T-helper 1 cell treated with Interleukin-12 subunit alpha and Interleukin-12 subunit beta and Interleukin-4 antibody, amounts not matched to agents 30 ng/mL and 1 ng/mL, for 36 hours (primary cell): Measurements from ENCODE around the gene ADGRA3. TPM values are rescaled to one million over a fixed set of nuclear protein-coding genes. Genes with fewer than 3 reads are reported as not detected.
"Not testable (repeated sequence)": the region's sequence is repeated elsewhere in the genome, so short reads cannot be mapped to it uniquely, and the experiment has no call there.

Experiments
- intact Hi-C: fragments of 100-400 bp; cut with micrococcal nuclease; formaldehyde crosslinking; loops from one replicate; pipeline ENCODE4 v1.15.1; 2024
- total RNA-seq: library from RNA; stranded (reverse); gene quantifications from 2 replicates; pipeline ENCODE4 v1.2.3, GENCODE V29; 2022

The ADGRA3 gene
- total RNA-seq, 1 donor from 2014 or later = 5.1 TPM

DNA sequence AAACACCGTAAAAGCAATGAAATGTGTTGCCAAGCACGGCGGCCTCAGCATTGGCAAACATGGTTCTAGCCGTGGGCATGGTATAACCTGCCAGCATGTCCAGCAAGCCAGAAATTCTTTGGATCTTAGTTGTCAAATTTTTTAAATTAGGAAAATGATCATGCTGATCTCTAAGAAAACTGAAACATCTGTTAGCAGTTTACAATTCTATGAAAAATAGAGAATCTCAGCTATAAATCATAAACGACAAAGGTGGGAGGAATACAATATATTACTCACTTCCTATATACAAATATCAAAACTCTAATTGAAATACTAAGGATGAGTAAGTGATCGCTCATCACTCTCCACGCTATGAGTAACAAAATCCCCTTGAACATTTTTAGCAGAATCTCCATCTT is 130.3 kb downstream of the ADGRA3 start:
- intact Hi-C loops = no loop called here

DNA sequence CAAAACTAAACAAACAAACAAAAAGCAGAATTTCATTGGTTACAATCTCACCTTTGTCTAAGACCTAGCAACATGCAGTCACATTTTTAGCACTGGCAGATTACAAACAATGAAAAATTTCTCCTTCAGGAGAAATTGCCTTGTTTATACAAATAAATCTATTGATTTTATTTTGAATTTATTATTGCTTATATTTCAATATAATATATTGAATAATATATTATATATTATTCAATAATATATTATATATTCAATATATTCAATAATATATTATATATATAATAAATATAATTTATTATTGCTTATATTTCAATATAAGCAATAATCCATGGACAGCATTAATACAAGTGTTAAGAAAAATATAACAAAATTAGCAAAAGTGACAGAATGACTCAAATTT is 131.7 kb downstream of the ADGRA3 start:
- intact Hi-C loops = no loop called here

DNA sequence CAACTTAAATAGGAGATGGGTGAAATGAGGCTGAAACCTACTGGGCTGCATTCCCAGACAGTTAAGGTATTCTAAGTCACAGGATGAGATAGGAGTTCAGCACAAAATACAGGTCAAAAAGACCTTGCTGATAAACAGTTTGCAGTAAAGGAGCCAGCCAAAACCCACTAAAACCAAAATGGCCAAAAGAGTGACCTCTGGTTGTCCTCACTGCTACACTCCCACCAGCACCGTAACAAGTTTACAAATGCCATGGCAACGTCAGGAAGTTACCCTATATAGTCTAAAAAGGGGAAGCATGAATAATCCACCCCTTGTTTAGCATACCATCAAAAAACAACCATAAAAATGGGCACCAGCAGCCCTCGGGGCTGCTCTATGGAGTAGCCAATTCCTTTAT is 133.7 kb downstream of the ADGRA3 start:
- intact Hi-C loops = not testable (repeated sequence)

DNA sequence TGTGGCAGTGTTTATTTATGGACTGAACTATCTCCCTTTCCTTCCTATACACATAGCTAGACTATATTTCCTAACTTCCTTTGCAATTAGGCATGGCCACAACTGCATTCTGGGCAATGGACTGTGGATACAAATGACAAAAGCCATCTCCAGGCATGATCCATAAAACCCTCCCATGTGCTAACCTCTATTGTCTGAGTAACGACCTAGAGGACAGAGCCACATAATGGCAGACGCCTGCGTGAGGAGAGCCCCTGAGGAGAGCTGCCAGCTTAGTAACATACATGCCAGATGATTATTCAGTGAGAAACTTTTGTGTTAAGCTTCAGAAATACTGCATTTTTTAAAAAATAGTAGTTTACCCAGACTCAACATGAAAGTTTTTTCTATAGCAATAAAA is 142.9 kb downstream of the ADGRA3 start:
- intact Hi-C loops = no loop called here

DNA sequence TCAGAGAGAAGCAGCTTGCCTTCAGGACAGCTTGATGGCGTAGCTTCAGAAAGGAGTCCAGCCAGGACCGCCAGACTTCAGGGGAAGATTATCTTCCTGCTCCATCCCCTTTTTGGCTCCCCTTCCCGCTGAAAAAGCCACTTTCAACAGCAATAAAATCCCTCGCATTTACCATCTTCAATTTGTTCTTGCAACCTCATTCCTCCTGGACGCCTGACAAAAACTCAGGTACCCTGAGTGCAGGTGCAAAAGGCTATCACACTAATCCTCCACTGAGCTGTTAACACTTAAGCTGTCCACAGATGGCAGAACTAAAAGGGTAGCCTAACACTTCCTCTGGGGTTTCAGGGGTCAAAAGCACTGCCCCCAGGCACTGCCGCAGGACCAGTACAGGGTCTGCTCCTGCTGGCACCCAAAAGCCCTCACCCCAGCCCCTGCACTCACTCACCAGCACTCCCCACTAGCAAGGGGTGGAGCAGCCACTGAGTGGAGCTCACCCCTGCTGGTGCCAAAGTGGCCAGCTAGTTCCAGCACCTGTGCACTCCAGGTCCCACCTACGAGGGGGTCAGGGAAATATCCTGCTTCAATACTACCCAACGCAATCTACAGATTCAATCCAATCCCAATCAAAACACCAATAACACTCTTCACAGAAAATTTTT is 145.8 kb downstream of the ADGRA3 start:
- intact Hi-C loops = no loop called here

DNA sequence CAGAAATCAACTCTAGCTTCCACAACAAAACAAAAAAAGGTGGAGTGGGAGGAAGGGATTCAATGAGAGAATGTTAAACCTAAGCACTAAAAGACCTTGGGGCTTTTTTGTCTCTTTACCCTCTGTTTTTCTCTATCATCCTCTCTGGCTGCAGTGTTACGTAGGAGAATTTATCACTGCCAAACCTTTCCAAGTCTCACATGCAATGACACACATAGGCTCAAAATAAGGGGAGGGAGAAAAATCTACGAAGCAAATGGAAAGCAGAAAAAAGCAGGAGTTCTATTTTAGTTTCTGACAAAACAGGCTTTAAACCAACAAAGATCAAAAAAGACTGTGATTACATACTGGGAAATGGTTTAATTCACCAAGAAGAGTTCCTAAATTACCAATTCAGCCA is 152.1 kb downstream of the ADGRA3 start:
- intact Hi-C loops = no loop called here

DNA sequence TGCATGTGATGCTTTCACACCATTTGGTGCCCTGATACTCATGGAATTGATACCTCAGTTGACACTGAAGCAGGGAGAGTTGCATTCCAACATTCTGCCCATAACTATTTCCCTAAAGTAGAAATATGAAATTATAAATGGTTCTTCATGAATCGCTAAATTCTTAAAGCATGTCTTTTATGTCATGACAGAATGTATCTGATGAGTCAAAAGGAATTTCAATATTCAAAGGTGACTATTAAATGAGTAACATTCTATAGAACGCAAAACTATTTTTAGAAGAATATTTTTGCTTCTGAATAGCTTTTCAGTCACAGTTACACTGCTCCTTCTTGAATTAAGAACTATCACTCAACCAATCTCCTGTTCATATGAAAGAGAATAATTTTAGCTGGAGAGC is 152.8 kb downstream of the ADGRA3 start:
- intact Hi-C loops = no loop called here

DNA sequence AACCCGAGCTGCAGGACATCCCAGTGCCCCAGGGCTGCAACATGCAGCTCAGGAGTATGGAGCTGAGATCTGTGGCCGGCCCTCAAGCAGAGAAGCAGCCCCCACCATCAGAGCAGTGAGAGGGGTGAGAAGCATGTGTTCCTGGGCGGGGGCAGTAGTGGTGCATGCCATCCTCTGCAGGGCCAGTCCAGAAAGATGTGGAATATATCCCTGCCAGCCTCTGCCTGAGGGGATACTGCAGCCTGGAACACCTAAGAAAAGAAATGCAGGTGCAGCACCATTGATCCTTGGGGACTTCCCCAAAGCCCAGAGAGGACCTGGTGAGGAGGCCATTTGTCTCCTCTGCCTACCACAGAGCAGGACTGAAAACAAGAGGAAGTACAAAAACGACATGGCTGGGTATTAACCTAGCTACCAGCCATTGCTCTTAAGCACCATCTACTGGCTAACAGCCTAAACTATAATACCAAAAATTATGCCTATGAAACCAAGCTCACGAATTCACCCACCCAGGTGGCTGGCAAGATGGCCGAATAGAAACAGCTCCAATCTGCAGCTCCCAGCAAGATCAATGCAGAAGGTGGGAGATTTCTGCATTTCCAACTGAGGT is 158.8 kb downstream of the ADGRA3 start:
- intact Hi-C loops = loop anchor here (1.0 kb wide), 2 partner anchors 32 to 568 kb away; no protein-coding TSS in a partner anchor

DNA sequence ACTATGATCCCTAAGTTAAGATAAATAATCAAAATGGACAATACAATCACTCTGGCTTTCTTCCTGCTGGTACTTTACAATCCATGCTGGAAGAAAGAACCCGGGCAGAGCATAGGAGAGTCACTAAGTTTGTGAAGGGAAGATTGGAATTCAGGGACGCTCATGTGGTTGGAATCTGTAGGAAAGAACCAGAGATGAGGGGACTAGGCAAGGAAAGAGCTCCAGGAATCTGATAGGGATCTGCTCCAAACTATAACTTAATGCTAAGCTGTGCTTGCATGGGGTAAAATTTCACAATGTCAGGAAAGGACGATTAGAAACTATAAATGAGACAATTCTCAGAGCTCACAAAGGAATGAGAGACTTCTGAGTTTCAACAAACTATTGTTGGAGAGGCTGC is 167.5 kb downstream of the ADGRA3 start:
- intact Hi-C loops = no loop called here

DNA sequence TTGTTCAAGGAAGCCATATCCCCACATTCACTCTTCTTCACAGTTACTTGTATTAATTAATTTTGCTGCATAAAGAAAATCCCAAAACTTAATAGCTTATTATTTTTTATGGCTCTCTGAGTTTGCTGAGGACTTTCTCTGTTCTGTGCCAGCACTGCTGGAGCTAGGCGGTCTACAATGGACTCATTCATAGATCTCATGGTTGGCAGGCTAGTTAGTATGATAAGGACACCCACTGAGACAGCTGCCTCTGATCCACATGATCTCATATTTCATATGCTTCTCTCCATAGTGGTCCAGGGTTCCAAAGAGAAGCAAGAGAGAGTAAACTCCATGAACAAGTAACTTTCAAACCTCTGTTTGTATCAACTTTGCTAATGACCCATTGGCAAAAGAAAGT is 170.2 kb downstream of the ADGRA3 start:
- intact Hi-C loops = no loop called here

DNA sequence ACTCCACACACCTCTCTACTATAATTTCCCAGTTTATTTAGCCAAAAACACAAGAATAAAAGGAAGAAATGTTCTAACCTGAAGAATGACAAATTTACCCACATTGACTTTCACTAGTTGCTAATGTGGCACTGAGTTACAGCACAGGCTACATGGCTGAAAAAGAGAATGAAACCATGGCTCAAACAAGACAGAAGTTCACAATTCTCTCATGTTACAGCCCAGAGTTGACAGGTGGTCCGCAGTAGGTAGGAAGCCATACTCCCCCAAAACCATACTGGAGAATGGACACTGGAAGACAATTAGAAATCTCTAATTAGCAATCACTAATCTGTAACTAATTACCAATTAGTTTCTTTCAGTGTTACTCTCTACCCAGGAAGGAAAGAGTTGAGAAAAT is 170.8 kb downstream of the ADGRA3 start:
- intact Hi-C loops = no loop called here

DNA sequence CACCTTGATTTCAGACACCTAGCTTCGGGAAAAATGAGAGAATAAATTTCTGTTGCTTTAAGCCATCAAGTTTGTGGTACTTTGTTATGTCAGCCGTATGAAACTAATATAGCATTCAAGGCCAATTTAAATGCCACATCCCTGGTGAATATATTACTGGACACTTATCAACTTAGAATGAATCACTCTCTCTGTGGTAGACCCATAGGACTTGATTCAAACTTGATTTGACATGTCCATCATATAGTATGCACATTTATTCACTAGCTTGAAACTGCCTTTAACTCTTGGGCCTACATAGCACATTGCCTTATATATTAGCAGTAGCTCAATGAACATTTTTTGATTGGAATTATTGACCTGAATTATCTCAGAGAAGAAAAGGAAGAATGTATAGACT is 172.3 kb downstream of the ADGRA3 start:
- intact Hi-C loops = no loop called here

DNA sequence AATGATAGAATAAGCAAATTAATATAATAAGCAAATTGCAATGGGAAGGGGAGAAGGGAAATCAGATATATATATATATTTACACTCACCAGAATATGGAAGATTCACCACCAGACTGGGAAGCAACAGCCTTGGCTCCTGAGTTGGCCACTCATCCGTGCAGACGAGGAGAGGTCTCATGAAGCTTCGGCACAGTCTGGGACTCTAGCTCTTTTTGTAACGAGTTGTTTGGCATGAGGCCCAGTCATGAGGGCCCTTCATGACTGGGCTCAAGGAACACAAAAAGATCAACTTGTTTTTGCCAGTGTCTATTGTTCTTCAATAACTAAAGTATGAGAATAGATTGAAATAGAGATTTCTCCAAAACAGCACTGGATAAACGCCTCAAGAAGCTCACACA is 176.4 kb downstream of the ADGRA3 start:
- intact Hi-C loops = no loop called here

DNA sequence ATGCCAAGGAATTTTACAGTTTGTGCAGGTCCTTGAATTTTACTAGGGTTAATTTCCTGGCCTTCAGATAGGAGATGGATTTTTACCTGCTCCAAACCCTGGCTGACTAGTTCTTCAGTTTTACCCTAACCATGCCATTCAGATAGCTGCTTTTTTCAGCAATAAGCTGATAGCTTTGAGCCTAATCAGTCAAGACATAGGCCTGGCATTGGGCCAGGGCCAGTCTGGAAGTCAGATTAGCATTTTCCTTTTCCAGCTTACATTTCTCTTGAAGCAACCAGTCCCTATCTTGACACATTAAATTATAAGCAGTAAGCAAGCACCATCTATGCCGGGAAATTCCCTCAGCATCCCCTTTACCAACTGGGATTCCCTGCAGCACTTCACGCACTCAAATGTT is 177.1 kb downstream of the ADGRA3 start:
- intact Hi-C loops = no loop called here

Other genes with a start within 250 kb of the ADGRA3 start
- not detected in 2 replicates for gene GBA3, start 176.9 kb upstream of the ADGRA3 start, total RNA-seq